Endodermal cell (in vitro differentiated cells): ENCODE results near the gene CILP. TPM values are rescaled to one million over a fixed set of nuclear protein-coding genes. Genes with fewer than 3 reads are reported as not detected.

Experiments
- DNase-seq: peaks from one replicate; pipeline ENCODE4 v3.0.0-alpha.2; 2017
- H3K27ac ChIP-seq: 2 replicates; pipeline ENCODE4 v1.5.1; 2013; ENCODE audit warnings: mild to moderate bottlenecking, low read depth, low read length, moderate library complexity
- H3K27me3 ChIP-seq: 2 replicates; pipeline ENCODE4 v1.6.1; 2013; ENCODE audit warnings: mild to moderate bottlenecking, low read length, moderate library complexity; ENCODE audit not compliant: insufficient read depth, control insufficient read depth, poor library complexity, severe bottlenecking
- H3K36me3 ChIP-seq: 2 replicates; pipeline ENCODE4 v1.7.0; 2013; ENCODE audit warnings: mild to moderate bottlenecking, low read length, moderate library complexity; ENCODE audit not compliant: control insufficient read depth, insufficient read depth
- H3K4me1 ChIP-seq: one replicate; pipeline ENCODE4 v1.7.0; 2013; ENCODE audit warnings: low read length; ENCODE audit not compliant: control insufficient read depth, insufficient read depth
- H3K4me3 ChIP-seq: 2 replicates; pipeline ENCODE4 v1.5.1; 2013; ENCODE audit warnings: mild to moderate bottlenecking, low read length, moderate library complexity
- H3K9ac ChIP-seq: 2 replicates; pipeline ENCODE4 v1.6.1; 2013; ENCODE audit warnings: mild to moderate bottlenecking, low read length, moderate library complexity; ENCODE audit not compliant: poor library complexity, severe bottlenecking; ENCODE audit errors: extremely low read depth
- H3K9me3 ChIP-seq: 2 replicates; pipeline ENCODE4 v1.6.1; 2013; ENCODE audit warnings: mild to moderate bottlenecking, low read length, moderate library complexity; ENCODE audit not compliant: control insufficient read depth
- H3K27ac Mint-ChIP-seq: 2 replicates; pipeline ENCODE4 v1.8.0; 2020; ENCODE audit warnings: mixed read lengths
- H3K27me3 Mint-ChIP-seq: 2 replicates; pipeline ENCODE4 v1.8.0; 2021; ENCODE audit warnings: mild to moderate bottlenecking, mixed read lengths; ENCODE audit not compliant: insufficient read depth
- H3K36me3 Mint-ChIP-seq: 2 replicates; pipeline ENCODE4 v1.8.0; 2020; ENCODE audit warnings: low read depth, mixed read lengths
- H3K4me1 Mint-ChIP-seq: 2 replicates; pipeline ENCODE4 v1.8.0; 2020; ENCODE audit warnings: mixed read lengths
- H3K4me3 Mint-ChIP-seq: 2 replicates; pipeline ENCODE4 v1.8.0; 2020; ENCODE audit warnings: mild to moderate bottlenecking, moderate library complexity, mixed read lengths
- H3K9me3 Mint-ChIP-seq: 2 replicates; pipeline ENCODE4 v1.8.0; 2020; ENCODE audit warnings: mild to moderate bottlenecking, mixed read lengths
- CTCF ChIP-seq: fragments of 200-600 bp; sonication (generic); conservative IDR thresholded peaks from 2 replicates; pipeline ENCODE4 v1.5.0; 2021; ENCODE audit warnings: antibody characterized with exemption, mild to moderate bottlenecking
- WGBS, 2 experiments: methylation state at CpG; one replicate each; pipeline versions ENCODE4 v1.1.5 to v1.1.7; 2013; ENCODE audit warnings: missing lambda C conversion rate in 2 of 2, mixed read lengths in 1 of 2; ENCODE audit not compliant: insufficient coverage in 1 of 2, insufficient read length in 1 of 2; 5-methylcytosine and 5-hydroxymethylcytosine counted together
- long read RNA-seq, 4 experiments: library from polyadenylated mRNA in 2 of 4; library from RNA in 1 of 4; library from capped mRNA in 1 of 4; stranded (forward) in 3 of 4; unstranded in 1 of 4; transcript quantifications; one replicate each; pipeline ENCODE4 v2.0.0, GENCODE V29; 2020 to 2021; ENCODE audit warnings: inconsistent platforms in 1 of 4
- polyA plus RNA-seq, 2 experiments: library from polyadenylated mRNA; stranded (reverse); fragments of 50-300 nt; gene quantifications; one replicate each; pipeline ENCODE4 v1.2.3, GENCODE V29; 2013
- total RNA-seq, 2 donors: library from RNA; stranded (reverse); fragmentation: NEBNext Ultra II Directional in 1 of 2; extraction: Animal tissue kit (Norgen Biotek cat#: 25700) in 1 of 2; gene quantifications; 2 replicates in 1 of 2; 3 replicates in 1 of 2; pipeline ENCODE4 v1.2.1, GENCODE V29; 2021

Gene CILP
- under 1 TPM in 1 of 2 donors, not detected in 1; 0.07 TPM for total RNA-seq
- polyA plus RNA-seq (2013, experiment 1 of 2) = 0.07 TPM
- 0.08 TPM for polyA plus RNA-seq (2013, experiment 2 of 2)
- long read RNA-seq, experiment 1 = 0 reads
- long read RNA-seq, experiment 2 = 0 reads
- long read RNA-seq, experiment 3 = 0 reads
- long read RNA-seq, experiment 4 = 0 reads

GRCh38 chr15:65210770-65211481 lies at the start of gene CILP:
TSS of gene CILP (minus strand) at chr15:65211473. CDS start at chr15:65209755, 1,718 bp downstream.
- H3K4me1 Mint-ChIP-seq = peaks cover 33% of the 10 kb centered on the region
- TF ChIP-seq CTCF = no peak
- Histone ChIP-seq H3K27me3 (no peaks in the 10 kb centered on the region), H3K9ac (no peak within 1 kb of the TSS), H3K36me3 (no peaks in the 10 kb centered on the region), H3K4me1 (peaks cover 18% of the 10 kb centered on the region), H3K4me3 (no peak within 1 kb of the TSS), H3K27ac (no peak within 1 kb of the TSS), H3K9me3 (no peaks in the 10 kb centered on the region)
- no peak within 1 kb of the TSS for H3K27ac Mint-ChIP-seq
- no peaks in the 10 kb centered on the region for H3K36me3 Mint-ChIP-seq
- WGBS, 2 experiments = 91 to 93% methylated on average over 8 of the region's 8 CpGs
- no peak for DNase-seq
- H3K9me3 Mint-ChIP-seq = no peaks in the 10 kb centered on the region
- no peak within 1 kb of the TSS for H3K4me3 Mint-ChIP-seq
- H3K27me3 Mint-ChIP-seq = peaks cover 41% of the 10 kb centered on the region

- Histone ChIP-seq H3K9ac (no peak overlapping the region), H3K27me3 (no peaks in the 10 kb centered on the region), H3K4me3 (no peak overlapping the region), H3K36me3 (peaks cover 10% of the 10 kb centered on the region), H3K27ac (no peak overlapping the region), H3K4me1 (no peaks in the 10 kb centered on the region), H3K9me3 (no peaks in the 10 kb centered on the region)
- no peak for DNase-seq
- WGBS, 2 experiments = 91 to 93% methylated on average over 4 to 5 of the region's 6 CpGs
- H3K36me3 Mint-ChIP-seq = peaks cover 10% of the 10 kb centered on the region
- no peaks in the 10 kb centered on the region for H3K4me1 Mint-ChIP-seq
- H3K4me3 Mint-ChIP-seq = no peak overlapping the region
- TF ChIP-seq CTCF = no peak
- no peaks in the 10 kb centered on the region for H3K9me3 Mint-ChIP-seq
- H3K27ac Mint-ChIP-seq = no peak overlapping the region
- H3K27me3 Mint-ChIP-seq = no peaks in the 10 kb centered on the region
Observed at GRCh38 chr15:65260968-65261367, 49.7 kb upstream of the CILP start.

GRCh38 chr15:65259367-65259797 lies 48.1 kb upstream of the CILP start:
- peaks cover 10% of the 10 kb centered on the region for H3K36me3 ChIP-seq
- no peaks in the 10 kb centered on the region for H3K4me1 ChIP-seq
- H3K4me1 Mint-ChIP-seq = no peaks in the 10 kb centered on the region
- H3K9me3 ChIP-seq = no peaks in the 10 kb centered on the region
- no peak for DNase-seq
- no peak overlapping the region for H3K9ac ChIP-seq
- H3K27ac ChIP-seq = no peak overlapping the region
- H3K36me3 Mint-ChIP-seq = peaks cover 10% of the 10 kb centered on the region
- WGBS, 2 experiments = 94 to 95% methylated on average over 7 of the region's 7 CpGs
- H3K27me3 ChIP-seq = no peaks in the 10 kb centered on the region
- no peaks in the 10 kb centered on the region for H3K9me3 Mint-ChIP-seq
- H3K4me3 Mint-ChIP-seq = no peak overlapping the region
- no peak for TF ChIP-seq CTCF
- no peak overlapping the region for H3K27ac Mint-ChIP-seq
- no peaks in the 10 kb centered on the region for H3K27me3 Mint-ChIP-seq
- no peak overlapping the region for H3K4me3 ChIP-seq
